Gastrocnemius medialis (tissue), 4 donors: ENCODE data around the gene PBRM1.

Experiments
- POLR2A ChIP-seq, 2 donors: fragments of 450-650 bp; IDR thresholded peaks; one replicate each; pipeline ENCODE4 v1.6.1; 2017; ENCODE audit warnings: antibody characterized with exemption in 2 of 2, mild to moderate bottlenecking in 2 of 2, moderate library complexity in 2 of 2
- TF ChIP-seq, protein P1 (sequence below), 5 experiments: fragments of 450-650 bp in 3 of 5; fragments of 200-600 bp in 2 of 5; sonication (generic) in 2 of 5; IDR thresholded peaks in 4 of 5; conservative IDR thresholded peaks in 1 of 5; 1 replicate in 4 of 5; 2 replicates in 1 of 5; pipeline ENCODE4 v1.5.1; 2016 to 2019; ENCODE audit warnings: antibody characterized with exemption in 5 of 5, mild to moderate bottlenecking in 3 of 5, moderate library complexity in 3 of 5

DNA sequence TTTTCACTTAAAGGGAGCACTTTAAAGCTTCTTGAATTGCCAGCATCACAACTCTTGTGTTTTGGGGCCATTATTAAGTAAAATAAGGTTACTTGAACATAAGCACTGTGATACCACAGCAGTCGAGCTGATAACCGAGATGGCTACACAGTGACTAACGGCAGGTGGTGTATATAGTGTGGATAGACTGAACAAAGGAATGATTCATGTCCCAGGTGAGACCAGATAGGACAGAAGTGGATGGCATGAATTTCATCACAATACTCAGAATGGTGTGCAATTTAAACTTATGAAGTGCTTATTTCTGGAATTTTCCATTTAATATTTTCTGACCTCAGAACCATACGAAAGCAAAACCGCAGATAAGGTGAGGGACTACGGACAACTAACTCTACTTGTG, 40.2 kb downstream of the PBRM1 start:
- TF ChIP-seq, protein P1, sequence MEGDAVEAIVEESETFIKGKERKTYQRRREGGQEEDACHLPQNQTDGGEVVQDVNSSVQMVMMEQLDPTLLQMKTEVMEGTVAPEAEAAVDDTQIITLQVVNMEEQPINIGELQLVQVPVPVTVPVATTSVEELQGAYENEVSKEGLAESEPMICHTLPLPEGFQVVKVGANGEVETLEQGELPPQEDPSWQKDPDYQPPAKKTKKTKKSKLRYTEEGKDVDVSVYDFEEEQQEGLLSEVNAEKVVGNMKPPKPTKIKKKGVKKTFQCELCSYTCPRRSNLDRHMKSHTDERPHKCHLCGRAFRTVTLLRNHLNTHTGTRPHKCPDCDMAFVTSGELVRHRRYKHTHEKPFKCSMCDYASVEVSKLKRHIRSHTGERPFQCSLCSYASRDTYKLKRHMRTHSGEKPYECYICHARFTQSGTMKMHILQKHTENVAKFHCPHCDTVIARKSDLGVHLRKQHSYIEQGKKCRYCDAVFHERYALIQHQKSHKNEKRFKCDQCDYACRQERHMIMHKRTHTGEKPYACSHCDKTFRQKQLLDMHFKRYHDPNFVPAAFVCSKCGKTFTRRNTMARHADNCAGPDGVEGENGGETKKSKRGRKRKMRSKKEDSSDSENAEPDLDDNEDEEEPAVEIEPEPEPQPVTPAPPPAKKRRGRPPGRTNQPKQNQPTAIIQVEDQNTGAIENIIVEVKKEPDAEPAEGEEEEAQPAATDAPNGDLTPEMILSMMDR (IDR thresholded peaks at IDR 0.05 in 4 of 5, conservative IDR thresholded peaks at IDR 0.05 in 1 of 5) = no peak
- TF ChIP-seq POLR2A (IDR thresholded peaks at IDR 0.05) = no peak
